CD4-positive, CD25-positive, alpha-beta regulatory T cell (primary cell): Measurements from ENCODE around the gene ARHGEF16. TPM values are rescaled to one million over a fixed set of nuclear protein-coding genes. Genes with fewer than 3 reads are reported as not detected.

ENCODE experiments used
- ATAC-seq, 2 donors: fragments of 150-1000 bp; cut with Tn5 transposase; one replicate each; pipeline ENCODE4 v1.10.0; 2021; ENCODE audit warnings: low read depth in 2 of 2, moderate number of reproducible peaks in 2 of 2, moderate library complexity in 1 of 2
- DNase-seq, 3 donors: peaks; one replicate each; pipeline versions ENCODE4 v3.0.0 to v3.0.0-alpha.2; 2012 to 2022; ENCODE audit warnings: mixed read lengths in 1 of 3
- H3K27ac ChIP-seq: one replicate; pipeline ENCODE4 v1.7.0; 2013; ENCODE audit warnings: mild to moderate bottlenecking, low read length; ENCODE audit not compliant: insufficient read depth, poor library complexity, severe bottlenecking
- H3K27me3 ChIP-seq: one replicate; pipeline ENCODE4 v1.7.0; 2013; ENCODE audit warnings: low read length; ENCODE audit not compliant: control insufficient read depth, insufficient read depth
- H3K36me3 ChIP-seq: one replicate; pipeline ENCODE4 v1.7.0; 2013; ENCODE audit warnings: mild to moderate bottlenecking, low read length, moderate library complexity; ENCODE audit not compliant: control insufficient read depth, insufficient read depth
- H3K4me1 ChIP-seq: 2 replicates; pipeline ENCODE4 v1.7.0; 2013; ENCODE audit warnings: mild to moderate bottlenecking, low read length; ENCODE audit not compliant: insufficient read depth, control insufficient read depth, poor library complexity, severe bottlenecking
- H3K4me3 ChIP-seq: one replicate; pipeline ENCODE4 v1.7.0; 2013; ENCODE audit warnings: low read depth, mild to moderate bottlenecking, low read length, moderate library complexity
- H3K9me3 ChIP-seq, 2 experiments: 1 replicate in 1 of 2; 2 replicates in 1 of 2; pipeline ENCODE4 v1.7.0; 2013; ENCODE audit warnings: low read length in 2 of 2, mild to moderate bottlenecking in 1 of 2, moderate library complexity in 1 of 2; ENCODE audit not compliant: control insufficient read depth in 2 of 2
- H3K27ac Mint-ChIP-seq, 3 donors: one replicate each; pipeline ENCODE4 v1.8.0; 2020 to 2022; ENCODE audit warnings: mild to moderate bottlenecking in 3 of 3, mixed read lengths in 3 of 3, moderate library complexity in 2 of 3
- H3K27me3 Mint-ChIP-seq: one replicate; pipeline ENCODE4 v1.8.0; 2022; ENCODE audit warnings: mild to moderate bottlenecking, mixed read lengths
- H3K36me3 Mint-ChIP-seq: one replicate; pipeline ENCODE4 v1.8.0; 2020; ENCODE audit warnings: mixed read lengths
- H3K4me1 Mint-ChIP-seq, 4 donors: one replicate each; pipeline ENCODE4 v1.8.0; 2020 to 2022; ENCODE audit warnings: mixed read lengths in 4 of 4, mild to moderate bottlenecking in 1 of 4
- H3K4me3 Mint-ChIP-seq, 4 donors: one replicate each; pipeline ENCODE4 v1.8.0; 2020 to 2022; ENCODE audit warnings: mild to moderate bottlenecking in 4 of 4, mixed read lengths in 4 of 4, moderate library complexity in 3 of 4
- H3K9me3 Mint-ChIP-seq, 7 donors: one replicate each; pipeline ENCODE4 v1.8.0; 2020 to 2022; ENCODE audit warnings: mixed read lengths in 7 of 7, mild to moderate bottlenecking in 3 of 7, moderate library complexity in 2 of 7
- polyA plus RNA-seq, 4 donors: library from polyadenylated mRNA; unstranded; fragments of 300-500 nt; fragmentation: Illumina TruSeq; gene quantifications; one replicate each; pipeline ENCODE4 v1.2.3, GENCODE V29; 2021
- total RNA-seq: library from RNA; stranded (reverse); gene quantifications from one replicate; pipeline ENCODE4 v1.2.3, GENCODE V29; 2022

The ARHGEF16 gene
- total and polyA plus RNA-seq, 5 donors from 2014 or later: not detected

GRCh38 chr1:3462356-3463012, 8.0 kb downstream of the ARHGEF16 start:
- H3K9me3 ChIP-seq: no peaks in the 10 kb centered on the region
- no peak overlapping the region for H3K4me3 ChIP-seq
- H3K27me3 ChIP-seq: no peaks in the 10 kb centered on the region
- H3K36me3 ChIP-seq: no peaks in the 10 kb centered on the region
- DNase-seq (no peak), ATAC-seq (no peak)
- no peak overlapping the region for H3K27ac ChIP-seq
- H3K4me1 ChIP-seq: no peaks in the 10 kb centered on the region
- no peaks in the 10 kb centered on the region for H3K36me3 Mint-ChIP-seq
- H3K27me3 Mint-ChIP-seq: peaks cover 5% of the 10 kb centered on the region
- no peak overlapping the region for H3K4me3 Mint-ChIP-seq
- H3K9me3 Mint-ChIP-seq: no peaks in the 10 kb centered on the region
- no peaks in the 10 kb centered on the region for H3K4me1 Mint-ChIP-seq
- no peak overlapping the region for H3K27ac Mint-ChIP-seq

GRCh38 chr1:3463013-3463385, 8.5 kb downstream of the ARHGEF16 start:
- peaks cover 5% of the 10 kb centered on the region for H3K27me3 Mint-ChIP-seq
- DNase-seq (no peak), ATAC-seq (no peak)
- no peaks in the 10 kb centered on the region for H3K36me3 Mint-ChIP-seq
- Histone ChIP-seq H3K27ac (no peak overlapping the region), H3K4me3 (no peak overlapping the region), H3K27me3 (no peaks in the 10 kb centered on the region), H3K36me3 (no peaks in the 10 kb centered on the region), H3K4me1 (no peaks in the 10 kb centered on the region), H3K9me3 (no peaks in the 10 kb centered on the region)
- no peak overlapping the region for H3K4me3 Mint-ChIP-seq
- H3K4me1 Mint-ChIP-seq: no peaks in the 10 kb centered on the region
- H3K27ac Mint-ChIP-seq: no peak overlapping the region
- H3K9me3 Mint-ChIP-seq: no peaks in the 10 kb centered on the region

GRCh38 chr1:3463408-3463863, 9.0 kb downstream of the ARHGEF16 start:
- DNase-seq: no peak

GRCh38 chr1:3463891-3464648, 9.6 kb downstream of the ARHGEF16 start:
- no peaks in the 10 kb centered on the region for H3K9me3 ChIP-seq
- H3K4me1 ChIP-seq: no peaks in the 10 kb centered on the region
- ATAC-seq (no peak), DNase-seq (no peak)
- Mint-ChIP-seq H3K36me3 (no peaks in the 10 kb centered on the region), H3K4me3 (no peak overlapping the region), H3K27ac (no peak overlapping the region), H3K27me3 (peaks cover 5% of the 10 kb centered on the region), H3K9me3 (no peaks in the 10 kb centered on the region), H3K4me1 (no peaks in the 10 kb centered on the region)
- no peak overlapping the region for H3K27ac ChIP-seq
- H3K4me3 ChIP-seq: no peak overlapping the region
- no peaks in the 10 kb centered on the region for H3K27me3 ChIP-seq
- no peaks in the 10 kb centered on the region for H3K36me3 ChIP-seq

More at GRCh38 chr1:3463408-3463863, 9.0 kb downstream of the ARHGEF16 start:
- H3K27ac Mint-ChIP-seq: no peak overlapping the region
- Histone ChIP-seq H3K4me1 (no peaks in the 10 kb centered on the region), H3K9me3 (no peaks in the 10 kb centered on the region), H3K4me3 (no peak overlapping the region), H3K27me3 (no peaks in the 10 kb centered on the region), H3K27ac (no peak overlapping the region), H3K36me3 (no peaks in the 10 kb centered on the region)
- H3K9me3 Mint-ChIP-seq: no peaks in the 10 kb centered on the region
- H3K36me3 Mint-ChIP-seq: no peaks in the 10 kb centered on the region
- no peak for ATAC-seq
- H3K4me3 Mint-ChIP-seq: no peak overlapping the region
- H3K27me3 Mint-ChIP-seq: peaks cover 5% of the 10 kb centered on the region
- no peaks in the 10 kb centered on the region for H3K4me1 Mint-ChIP-seq

- no peaks in the 10 kb centered on the region for H3K4me1 ChIP-seq
- no peak for ATAC-seq
- DNase-seq: no peak
- no peak overlapping the region for H3K27ac Mint-ChIP-seq
- no peaks in the 10 kb centered on the region for H3K9me3 ChIP-seq
- H3K36me3 Mint-ChIP-seq: no peaks in the 10 kb centered on the region
- no peak overlapping the region for H3K27ac ChIP-seq
- no peaks in the 10 kb centered on the region for H3K9me3 Mint-ChIP-seq
- peaks cover 5% of the 10 kb centered on the region for H3K27me3 Mint-ChIP-seq
- H3K4me3 Mint-ChIP-seq: no peak overlapping the region
- no peaks in the 10 kb centered on the region for H3K4me1 Mint-ChIP-seq
- H3K36me3 ChIP-seq: no peaks in the 10 kb centered on the region
- H3K27me3 ChIP-seq: no peaks in the 10 kb centered on the region
- no peak overlapping the region for H3K4me3 ChIP-seq
These were observed 10.2 kb downstream of the ARHGEF16 start for GRCh38 chr1:3464649-3465025.

- H3K4me3 Mint-ChIP-seq: no peak overlapping the region
- H3K9me3 Mint-ChIP-seq: no peaks in the 10 kb centered on the region
- Histone ChIP-seq H3K9me3 (no peaks in the 10 kb centered on the region), H3K36me3 (no peaks in the 10 kb centered on the region), H3K27ac (no peak overlapping the region), H3K4me1 (no peaks in the 10 kb centered on the region), H3K27me3 (no peaks in the 10 kb centered on the region), H3K4me3 (no peak overlapping the region)
- H3K27me3 Mint-ChIP-seq: peaks cover 5% of the 10 kb centered on the region
- H3K36me3 Mint-ChIP-seq: no peaks in the 10 kb centered on the region
- H3K4me1 Mint-ChIP-seq: no peaks in the 10 kb centered on the region
- H3K27ac Mint-ChIP-seq: no peak overlapping the region
- DNase-seq: no peak
- no peak for ATAC-seq
These were observed 10.8 kb downstream of the ARHGEF16 start for GRCh38 chr1:3465091-3465934.

GRCh38 chr1:3465935-3466321, 11.5 kb downstream of the ARHGEF16 start:
- H3K36me3 Mint-ChIP-seq: no peaks in the 10 kb centered on the region
- no peak overlapping the region for H3K4me3 Mint-ChIP-seq
- no peaks in the 10 kb centered on the region for H3K27me3 ChIP-seq
- H3K27me3 Mint-ChIP-seq: peaks cover 5% of the 10 kb centered on the region
- H3K9me3 ChIP-seq: no peaks in the 10 kb centered on the region
- no peak overlapping the region for H3K27ac Mint-ChIP-seq
- H3K4me3 ChIP-seq: no peak overlapping the region
- no peak for ATAC-seq
- H3K36me3 ChIP-seq: no peaks in the 10 kb centered on the region
- H3K4me1 ChIP-seq: no peaks in the 10 kb centered on the region
- H3K9me3 Mint-ChIP-seq: no peaks in the 10 kb centered on the region
- no peak for DNase-seq
- no peak overlapping the region for H3K27ac ChIP-seq
- peaks cover 0 to 2% (median 0%) of the 10 kb centered on the region in 4 donors for H3K4me1 Mint-ChIP-seq
